Smooth muscle cell of the brain vasculature (primary cell): Measurements from ENCODE around the gene S1PR2.
"Not testable (repeated sequence)": the region's sequence is repeated elsewhere in the genome, so short reads cannot be mapped to it uniquely, and the experiment has no call there.

ENCODE experiments used
- DNase-seq: peaks from one replicate; pipeline ENCODE4 v3.0.0-alpha.2; 2012; ENCODE audit warnings: low read depth, low spot score

Gene S1PR2

GRCh38 chr19:10191347-10191746 lies 39.8 kb downstream of the S1PR2 start:
- peak; percentile 85 for DNase-seq

GRCh38 chr19:10190026-10190425 lies 41.1 kb downstream of the S1PR2 start:
- no peak for DNase-seq

- DNase-seq = no peak
These were observed 41.5 kb downstream of the S1PR2 start for GRCh38 chr19:10189616-10190015.

GRCh38 chr19:10187315-10187714 lies 43.8 kb downstream of the S1PR2 start:
- DNase-seq = no peak

- no peak for DNase-seq
These were observed 46.5 kb downstream of the S1PR2 start for GRCh38 chr19:10184636-10185035.

GRCh38 chr19:10183926-10184325 lies 47.2 kb downstream of the S1PR2 start:
- no peak for DNase-seq

- no peak for DNase-seq
These were observed 48.3 kb downstream of the S1PR2 start for GRCh38 chr19:10182847-10183246.

GRCh38 chr19:10182076-10182475 lies 49.1 kb downstream of the S1PR2 start:
- no peak for DNase-seq

- no peak for DNase-seq
These were observed 50.7 kb downstream of the S1PR2 start for GRCh38 chr19:10180459-10180858.

GRCh38 chr19:10180024-10180423 lies 51.1 kb downstream of the S1PR2 start:
- DNase-seq = not testable (repeated sequence)

- DNase-seq = no peak
These were observed 57.6 kb downstream of the S1PR2 start for GRCh38 chr19:10173527-10173926.
